Calu3 (cell line): ENCODE results near the gene RETNLB. TPM values are rescaled to one million over a fixed set of nuclear protein-coding genes. Genes with fewer than 3 reads are reported as not detected.

Source experiments
- BruUV-seq: library from RNA; stranded (reverse); fragments of 400-500 nt; replicated peaks from 2 replicates; lab custom pipeline; 2021; lab: Mats Ljungman, UMichigan
- CTCF ChIA-PET: fragments of 300-600 bp; sonication (Branson Sonifier 250); formaldehyde crosslinking; loops from one replicate; lab custom pipeline; 2022; ENCODE audit warnings: antibody characterized with exemption; lab: Charles Lee
- DNase-seq: peaks from one replicate; pipeline ENCODE4 v3.0.0; 2022
- H3K27ac Mint-ChIP-seq: one replicate; pipeline ENCODE4 v1.8.0; 2022; ENCODE audit warnings: mixed read lengths; ENCODE audit not compliant: unreplicated experiment
- H3K27me3 Mint-ChIP-seq: one replicate; pipeline ENCODE4 v1.8.0; 2022; ENCODE audit warnings: mixed read lengths; ENCODE audit not compliant: unreplicated experiment
- H3K36me3 Mint-ChIP-seq: one replicate; pipeline ENCODE4 v1.8.0; 2022; ENCODE audit warnings: mild to moderate bottlenecking, moderate library complexity, mixed read lengths; ENCODE audit not compliant: insufficient read depth, unreplicated experiment
- H3K4me1 Mint-ChIP-seq: one replicate; pipeline ENCODE4 v1.8.0; 2022; ENCODE audit warnings: mild to moderate bottlenecking, low read depth, mixed read lengths; ENCODE audit not compliant: unreplicated experiment
- H3K4me3 Mint-ChIP-seq: one replicate; pipeline ENCODE4 v1.8.0; 2022; ENCODE audit warnings: mild to moderate bottlenecking, low read depth, moderate library complexity, mixed read lengths; ENCODE audit not compliant: unreplicated experiment
- H3K9me3 Mint-ChIP-seq: one replicate; pipeline ENCODE4 v1.8.0; 2022; ENCODE audit warnings: low read depth, mixed read lengths; ENCODE audit not compliant: unreplicated experiment
- intact Hi-C: fragments of 100-400 bp; cut with micrococcal nuclease; formaldehyde crosslinking; loops from one replicate; pipeline ENCODE4 v1.10.0; 2022; ENCODE audit not compliant: unreplicated experiment
- total RNA-seq: library from RNA; stranded (reverse); gene quantifications from 2 replicates; pipeline ENCODE4 v1.2.3, GENCODE V29; 2022
- TF ChIP-seq, protein P1 (sequence below): fragments of 200-600 bp; IDR thresholded peaks from one replicate; pipeline ENCODE4 v1.8.0; 2022; ENCODE audit warnings: antibody characterized with exemption; ENCODE audit not compliant: unreplicated experiment

The RETNLB gene
- total RNA-seq, 1 experiment from 2014 or later, result not detected

- TF ChIP-seq, protein P1, sequence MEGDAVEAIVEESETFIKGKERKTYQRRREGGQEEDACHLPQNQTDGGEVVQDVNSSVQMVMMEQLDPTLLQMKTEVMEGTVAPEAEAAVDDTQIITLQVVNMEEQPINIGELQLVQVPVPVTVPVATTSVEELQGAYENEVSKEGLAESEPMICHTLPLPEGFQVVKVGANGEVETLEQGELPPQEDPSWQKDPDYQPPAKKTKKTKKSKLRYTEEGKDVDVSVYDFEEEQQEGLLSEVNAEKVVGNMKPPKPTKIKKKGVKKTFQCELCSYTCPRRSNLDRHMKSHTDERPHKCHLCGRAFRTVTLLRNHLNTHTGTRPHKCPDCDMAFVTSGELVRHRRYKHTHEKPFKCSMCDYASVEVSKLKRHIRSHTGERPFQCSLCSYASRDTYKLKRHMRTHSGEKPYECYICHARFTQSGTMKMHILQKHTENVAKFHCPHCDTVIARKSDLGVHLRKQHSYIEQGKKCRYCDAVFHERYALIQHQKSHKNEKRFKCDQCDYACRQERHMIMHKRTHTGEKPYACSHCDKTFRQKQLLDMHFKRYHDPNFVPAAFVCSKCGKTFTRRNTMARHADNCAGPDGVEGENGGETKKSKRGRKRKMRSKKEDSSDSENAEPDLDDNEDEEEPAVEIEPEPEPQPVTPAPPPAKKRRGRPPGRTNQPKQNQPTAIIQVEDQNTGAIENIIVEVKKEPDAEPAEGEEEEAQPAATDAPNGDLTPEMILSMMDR, result no peak
- DNase-seq, result no peak
- Mint-ChIP-seq H3K4me1 (no peaks in the 10 kb centered on the region), H3K27ac (no peak overlapping the region), H3K9me3 (no peaks in the 10 kb centered on the region), H3K27me3 (peaks cover 29% of the 10 kb centered on the region), H3K36me3 (no peaks in the 10 kb centered on the region), H3K4me3 (no peak overlapping the region)
- CTCF ChIA-PET, result no interaction called here
- no TSS peak for BruUV-seq
- intact Hi-C loops, result no loop called here
Observed at GRCh38 chr3:108767253-108767652, 10.0 kb upstream of the RETNLB start.

- H3K4me1 Mint-ChIP-seq, result no peaks in the 10 kb centered on the region
- peaks cover 23% of the 10 kb centered on the region for H3K27me3 Mint-ChIP-seq
- H3K9me3 Mint-ChIP-seq, result no peaks in the 10 kb centered on the region
- no TSS peak for BruUV-seq
- intact Hi-C loops, result no loop called here
- H3K27ac Mint-ChIP-seq, result no peak overlapping the region
- H3K36me3 Mint-ChIP-seq, result no peaks in the 10 kb centered on the region
- no peak for DNase-seq
- no peak overlapping the region for H3K4me3 Mint-ChIP-seq
- TF ChIP-seq, protein P1, result no peak
- CTCF ChIA-PET, result no interaction called here
Observed at GRCh38 chr3:108755686-108756085, 1.5 kb downstream of the RETNLB start.

DNA sequence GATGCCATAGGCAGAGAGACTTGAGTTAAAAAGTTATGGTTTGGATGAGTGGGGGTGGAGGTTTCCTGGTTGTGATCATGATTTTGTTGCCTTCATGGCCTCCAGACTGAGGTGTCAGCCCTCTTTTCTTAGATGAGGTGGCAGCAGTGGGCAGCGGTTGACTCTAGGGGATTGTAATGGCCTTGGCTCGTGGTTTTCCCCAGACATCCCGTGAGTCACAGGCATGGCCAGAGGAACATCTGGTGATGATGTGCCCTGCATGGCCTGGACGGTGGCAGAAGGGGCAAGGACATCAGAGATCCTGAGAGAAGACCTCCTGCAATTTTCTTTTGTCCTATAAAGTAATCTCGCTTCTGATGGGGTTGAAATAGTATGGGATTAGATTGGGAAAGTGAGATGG lies 12.4 kb downstream of the RETNLB start:
- CTCF ChIA-PET, result no interaction called here
- no peaks in the 10 kb centered on the region for H3K4me1 Mint-ChIP-seq
- H3K36me3 Mint-ChIP-seq, result no peaks in the 10 kb centered on the region
- TF ChIP-seq, protein P1, result no peak
- intact Hi-C loops, result no loop called here
- no peak overlapping the region for H3K4me3 Mint-ChIP-seq
- H3K9me3 Mint-ChIP-seq, result no peaks in the 10 kb centered on the region
- no peak overlapping the region for H3K27ac Mint-ChIP-seq
- no peak for DNase-seq
- H3K27me3 Mint-ChIP-seq, result peaks cover 33% of the 10 kb centered on the region
- BruUV-seq, result no TSS peak

- DNase-seq, result no peak
- peaks cover 47% of the 10 kb centered on the region for H3K27me3 Mint-ChIP-seq
- no peaks in the 10 kb centered on the region for H3K9me3 Mint-ChIP-seq
- CTCF ChIA-PET, result no interaction called here
- intact Hi-C loops, result no loop called here
- no peaks in the 10 kb centered on the region for H3K4me1 Mint-ChIP-seq
- BruUV-seq, result no TSS peak
- H3K4me3 Mint-ChIP-seq, result no peak overlapping the region
- TF ChIP-seq, protein P1, result no peak
- no peak overlapping the region for H3K27ac Mint-ChIP-seq
- no peaks in the 10 kb centered on the region for H3K36me3 Mint-ChIP-seq
Observed at GRCh38 chr3:108742929-108743328, 14.3 kb downstream of the RETNLB start.
